Measurements from ENCODE around the gene SRGAP1.

SRGAP1 gene

DNA sequence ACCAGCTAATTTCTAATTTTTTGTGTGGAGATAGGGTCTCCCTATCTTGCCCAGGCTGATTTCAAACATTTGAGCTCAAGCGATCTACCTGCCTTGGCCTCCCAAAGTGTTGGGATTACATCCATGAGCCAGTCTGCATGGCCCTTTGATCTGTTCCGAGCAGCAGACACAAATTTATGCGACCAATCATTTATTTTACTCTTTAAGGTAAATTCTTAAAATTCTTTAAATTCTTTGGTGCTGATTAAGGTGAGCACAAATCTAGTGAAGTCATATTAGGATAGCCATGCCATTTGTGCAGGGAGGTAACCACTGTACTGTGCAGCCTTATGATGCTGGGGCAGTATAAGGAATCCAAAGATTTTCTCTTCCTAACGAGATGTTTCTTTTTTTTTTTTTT, 135.7 kb downstream of the SRGAP1 start:
- H3K9ac ChIP-seq (ENCODE audit: low read length): no peak overlapping the region
- no peak overlapping the region for H3K4me2 ChIP-seq (ENCODE audit: low read depth, low read length)
- H2AFZ ChIP-seq (ENCODE audit: low read length): no peak overlapping the region
- H3K9me2 ChIP-seq (replicated peaks; ENCODE audit: insufficient read depth, low read length): no peaks in the 10 kb centered on the region
- no peak overlapping the region for H3K27ac ChIP-seq (ENCODE audit: low read length)
- H3K27me3 ChIP-seq (replicated peaks; ENCODE audit: insufficient read depth, low read length): no peaks in the 10 kb centered on the region
- no peak for DNase-seq
- TF ChIP-seq, protein P1, sequence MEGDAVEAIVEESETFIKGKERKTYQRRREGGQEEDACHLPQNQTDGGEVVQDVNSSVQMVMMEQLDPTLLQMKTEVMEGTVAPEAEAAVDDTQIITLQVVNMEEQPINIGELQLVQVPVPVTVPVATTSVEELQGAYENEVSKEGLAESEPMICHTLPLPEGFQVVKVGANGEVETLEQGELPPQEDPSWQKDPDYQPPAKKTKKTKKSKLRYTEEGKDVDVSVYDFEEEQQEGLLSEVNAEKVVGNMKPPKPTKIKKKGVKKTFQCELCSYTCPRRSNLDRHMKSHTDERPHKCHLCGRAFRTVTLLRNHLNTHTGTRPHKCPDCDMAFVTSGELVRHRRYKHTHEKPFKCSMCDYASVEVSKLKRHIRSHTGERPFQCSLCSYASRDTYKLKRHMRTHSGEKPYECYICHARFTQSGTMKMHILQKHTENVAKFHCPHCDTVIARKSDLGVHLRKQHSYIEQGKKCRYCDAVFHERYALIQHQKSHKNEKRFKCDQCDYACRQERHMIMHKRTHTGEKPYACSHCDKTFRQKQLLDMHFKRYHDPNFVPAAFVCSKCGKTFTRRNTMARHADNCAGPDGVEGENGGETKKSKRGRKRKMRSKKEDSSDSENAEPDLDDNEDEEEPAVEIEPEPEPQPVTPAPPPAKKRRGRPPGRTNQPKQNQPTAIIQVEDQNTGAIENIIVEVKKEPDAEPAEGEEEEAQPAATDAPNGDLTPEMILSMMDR (IDR thresholded peaks at IDR 0.05; ENCODE audit: low read length): no peak
- TF ChIP-seq EZH2phosphoT487 (IDR thresholded peaks at IDR 0.05; ENCODE audit: low read length) (no peak), EZH2 (optimal IDR thresholded peaks at IDR 0.05; ENCODE audit: low read depth, low read length) (no peak)
- H3K79me2 ChIP-seq (ENCODE audit: low read length): no peaks in the 10 kb centered on the region
- no peaks in the 10 kb centered on the region for H3K9me3 ChIP-seq (replicated peaks; ENCODE audit: insufficient read depth, low read length)
- H4K20me1 ChIP-seq (ENCODE audit: insufficient read depth, low read length): no peaks in the 10 kb centered on the region
- no peaks in the 10 kb centered on the region for H3K36me3 ChIP-seq (replicated peaks; ENCODE audit: insufficient read depth, low read length)
- H3K4me3 ChIP-seq (ENCODE audit: low read length): no peak overlapping the region
- no peaks in the 10 kb centered on the region for H3K4me1 ChIP-seq (ENCODE audit: low read length)
- H3F3A ChIP-seq (ENCODE audit: insufficient read depth, low read length): no peaks in the 10 kb centered on the region

DNA sequence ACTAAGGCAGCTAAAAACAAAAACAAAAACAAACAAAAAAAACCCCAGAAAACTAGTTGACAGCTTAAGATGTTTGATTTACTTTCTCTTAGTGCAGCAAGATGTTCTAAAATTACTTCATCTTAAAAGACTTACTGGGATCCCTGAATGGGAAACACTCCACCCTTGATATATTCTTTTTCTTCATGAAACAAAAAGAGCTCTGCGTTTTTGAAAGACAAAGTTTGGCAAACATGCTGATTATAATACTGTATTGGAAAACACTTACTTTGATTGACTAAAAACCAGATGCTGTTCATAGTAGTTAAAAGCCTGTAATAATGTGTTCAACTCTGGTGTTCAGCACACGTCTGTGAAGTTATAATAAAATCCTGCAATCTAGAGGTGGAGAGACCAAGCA, 136.8 kb downstream of the SRGAP1 start:
- Histone ChIP-seq H3F3A (ENCODE audit: insufficient read depth, low read length) (no peaks in the 10 kb centered on the region), H3K36me3 (replicated peaks; ENCODE audit: insufficient read depth, low read length) (no peaks in the 10 kb centered on the region), H3K27me3 (replicated peaks; ENCODE audit: insufficient read depth, low read length) (no peaks in the 10 kb centered on the region), H3K9me2 (replicated peaks; ENCODE audit: insufficient read depth, low read length) (no peaks in the 10 kb centered on the region), H3K27ac (ENCODE audit: low read length) (no peak overlapping the region), H3K9ac (ENCODE audit: low read length) (no peak overlapping the region), H2AFZ (ENCODE audit: low read length) (no peak overlapping the region), H3K4me1 (ENCODE audit: low read length) (no peaks in the 10 kb centered on the region), H3K79me2 (ENCODE audit: low read length) (no peaks in the 10 kb centered on the region), H3K4me3 (ENCODE audit: low read length) (no peak overlapping the region), H3K4me2 (ENCODE audit: low read depth, low read length) (no peak overlapping the region), H4K20me1 (ENCODE audit: insufficient read depth, low read length) (no peaks in the 10 kb centered on the region), H3K9me3 (replicated peaks; ENCODE audit: insufficient read depth, low read length) (no peaks in the 10 kb centered on the region)
- DNase-seq: no peak
- TF ChIP-seq EZH2phosphoT487 (IDR thresholded peaks at IDR 0.05; ENCODE audit: low read length) (no peak), EZH2 (optimal IDR thresholded peaks at IDR 0.05; ENCODE audit: low read depth, low read length) (no peak)
- TF ChIP-seq, protein P1 (IDR thresholded peaks at IDR 0.05; ENCODE audit: low read length): no peak

DNA sequence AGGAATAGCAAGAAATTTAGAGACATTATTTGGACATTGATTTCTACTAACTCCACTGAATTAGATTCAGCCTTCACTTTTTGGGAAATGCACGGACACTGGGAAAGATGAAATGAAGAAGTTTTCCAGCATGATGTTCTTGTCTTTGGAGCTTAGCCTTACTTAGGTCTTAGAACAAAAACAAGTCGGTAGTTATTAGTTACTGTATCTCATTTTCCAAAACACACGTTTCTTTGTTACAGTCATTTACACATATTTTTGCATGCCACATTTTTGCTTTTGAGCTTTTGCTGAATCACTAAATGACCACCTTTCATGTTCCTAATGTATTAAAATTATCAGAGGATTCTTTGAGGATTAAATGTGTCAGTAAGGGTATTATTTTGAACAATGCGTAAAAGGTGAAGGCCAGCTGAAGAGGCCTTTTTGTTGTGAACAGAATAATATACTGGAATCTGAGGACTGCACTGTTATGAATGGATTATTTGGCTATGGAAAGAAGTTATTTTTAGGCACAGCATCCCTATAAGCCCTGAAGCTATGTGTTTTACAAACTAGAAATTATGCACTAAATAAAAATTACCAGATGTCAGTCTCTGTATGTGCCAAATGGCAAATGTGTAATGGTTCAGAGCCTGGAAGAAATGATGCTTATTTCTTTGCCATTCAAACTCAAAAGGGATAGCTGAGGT, 138.2 kb downstream of the SRGAP1 start:
- H3K4me2 ChIP-seq (ENCODE audit: low read depth, low read length): no peak overlapping the region
- H3K9me2 ChIP-seq (replicated peaks; ENCODE audit: insufficient read depth, low read length): no peaks in the 10 kb centered on the region
- no peak overlapping the region for H3K27ac ChIP-seq (ENCODE audit: low read length)
- H3K36me3 ChIP-seq (replicated peaks; ENCODE audit: insufficient read depth, low read length): no peaks in the 10 kb centered on the region
- H3K27me3 ChIP-seq (replicated peaks; ENCODE audit: insufficient read depth, low read length): no peaks in the 10 kb centered on the region
- no peak overlapping the region for H3K4me3 ChIP-seq (ENCODE audit: low read length)
- TF ChIP-seq EZH2 (optimal IDR thresholded peaks at IDR 0.05; ENCODE audit: low read depth, low read length) (no peak), EZH2phosphoT487 (IDR thresholded peaks at IDR 0.05; ENCODE audit: low read length) (no peak)
- TF ChIP-seq, protein P1 (IDR thresholded peaks at IDR 0.05; ENCODE audit: low read length): no peak
- H3K9me3 ChIP-seq (replicated peaks; ENCODE audit: insufficient read depth, low read length): no peaks in the 10 kb centered on the region
- H3K79me2 ChIP-seq (ENCODE audit: low read length): no peaks in the 10 kb centered on the region
- no peak overlapping the region for H2AFZ ChIP-seq (ENCODE audit: low read length)
- no peak overlapping the region for H3K9ac ChIP-seq (ENCODE audit: low read length)
- no peak for DNase-seq
- no peaks in the 10 kb centered on the region for H3K4me1 ChIP-seq (ENCODE audit: low read length)
- no peaks in the 10 kb centered on the region for H4K20me1 ChIP-seq (ENCODE audit: insufficient read depth, low read length)
- H3F3A ChIP-seq (ENCODE audit: insufficient read depth, low read length): no peaks in the 10 kb centered on the region
